HCT116 (cell line): ENCODE data around the gene PARVB. TPM values are rescaled to one million over a fixed set of nuclear protein-coding genes. Genes with fewer than 3 reads are reported as not detected.

ENCODE experiments used
- ATAC-seq: fragments of 200-7000 bp; cut with Tn5 transposase; 2 replicates; pipeline ENCODE4 v1.9.1; 2020; ENCODE audit warnings: mild to moderate bottlenecking, moderate library complexity
- BruUV-seq: library from RNA; stranded (reverse); fragments of 400-500 nt; replicated peaks from 2 replicates; lab custom pipeline; 2021; lab: Mats Ljungman, UMichigan
- CTCF ChIA-PET: fragments of 300-600 bp; sonication (Branson Sonifier 250); formaldehyde crosslinking; loops from one replicate; lab custom pipeline; 2021; ENCODE audit warnings: antibody characterized with exemption; lab: Charles Lee
- POLR2A ChIA-PET: fragments of 300-600, 350-600 bp; sonication (Branson Sonifier 250); formaldehyde crosslinking; loops from one replicate; lab custom pipeline; 2021; ENCODE audit warnings: antibody characterized with exemption; lab: Charles Lee
- RAD21 ChIA-PET, 2 experiments: fragments of 300-600 bp; sonication (Branson Sonifier 250); formaldehyde crosslinking; loops; one replicate each; lab custom pipeline; 2023; ENCODE audit warnings: low total read pairs in 2 of 2; ENCODE audit not compliant: uncharacterized antibody in 2 of 2, unreplicated experiment in 2 of 2, low non-redundant PET in 1 of 2; lab: Charles Lee
- DNase-seq: peaks from one replicate; pipeline ENCODE4 v3.0.0-alpha.2; 2010; ENCODE audit warnings: low read depth, low spot score
- H2AFZ ChIP-seq: fragments of 200-600 bp; shearing (Covaris generic), sonication (generic); 2 replicates; pipeline ENCODE4 v1.6.1; 2017; ENCODE audit warnings: low read depth, mixed run types, mixed read lengths, antibody characterized with exemption, low read length; ENCODE audit not compliant: poor library complexity, severe bottlenecking
- H3K27ac ChIP-seq: 2 replicates; pipeline ENCODE4 v1.5.1; 2012; ENCODE audit warnings: low read depth, low read length
- H3K27me3 ChIP-seq: fragments of 200-600 bp; sonication (generic); 2 replicates; pipeline ENCODE4 v1.6.1; 2016; ENCODE audit warnings: mixed run types, low read length, mixed read lengths; ENCODE audit not compliant: insufficient read depth
- H3K36me3 ChIP-seq, 2 experiments: fragments of 200-500 bp in 1 of 2; fragments of 200-600 bp in 1 of 2; sonication (Bioruptor generic) in 1 of 2; sonication (generic) in 1 of 2; 2 replicates each; pipeline versions ENCODE4 v1.5.1 to v1.6.1; 2014 to 2016; ENCODE audit warnings: low read length in 2 of 2, inconsistent platforms in 1 of 2, mixed read lengths in 1 of 2, mixed run types in 1 of 2; ENCODE audit not compliant: insufficient read depth in 2 of 2, control insufficient read depth in 1 of 2
- H3K4me1 ChIP-seq, 2 experiments: fragments of 200-600 bp in 1 of 2; sonication (generic) in 1 of 2; 2 replicates each; pipeline versions ENCODE4 v1.5.1 to v1.6.1; 2012 to 2017; ENCODE audit warnings: low read length in 2 of 2, inconsistent platforms in 1 of 2, mild to moderate bottlenecking in 1 of 2, mixed read lengths in 1 of 2, mixed run types in 1 of 2, moderate library complexity in 1 of 2; ENCODE audit not compliant: insufficient read depth in 2 of 2, control insufficient read depth in 1 of 2
- H3K4me2 ChIP-seq: fragments of 200-600 bp; sonication (generic); 2 replicates; pipeline ENCODE4 v1.6.1; 2017; ENCODE audit warnings: mixed run types, low read length, mixed read lengths
- H3K4me3 ChIP-seq, 2 experiments: fragments of 200-600 bp in 1 of 2; sonication (generic) in 1 of 2; replicated peaks in 1 of 2; 2 replicates each; pipeline ENCODE4 v1.5.1; 2011 to 2016; ENCODE audit warnings: low read length in 2 of 2, control low read depth in 1 of 2, low read depth in 1 of 2, mild to moderate bottlenecking in 1 of 2, mixed read lengths in 1 of 2, mixed run types in 1 of 2
- H3K79me2 ChIP-seq: fragments of 200-600 bp; sonication (generic); 2 replicates; pipeline ENCODE4 v1.6.1; 2017; ENCODE audit warnings: mild to moderate bottlenecking, mixed run types, low read length, moderate library complexity, mixed read lengths; ENCODE audit not compliant: insufficient read depth
- H3K9ac ChIP-seq: fragments of 200-600 bp; sonication (generic); 2 replicates; pipeline ENCODE4 v1.6.1; 2016; ENCODE audit warnings: low read length, mixed read lengths
- H3K9me2 ChIP-seq: fragments of 200-600 bp; sonication (generic), shearing (Covaris generic); 2 replicates; pipeline ENCODE4 v1.6.1; 2017; ENCODE audit warnings: mixed run types, mild to moderate bottlenecking, moderate library complexity; ENCODE audit not compliant: insufficient read depth
- H3K9me3 ChIP-seq, 2 experiments: fragments of 200-500 bp in 1 of 2; fragments of 200-600 bp in 1 of 2; sonication (Bioruptor generic) in 1 of 2; sonication (generic) in 1 of 2; 2 replicates each; pipeline ENCODE4 v1.6.1; 2014 to 2017; ENCODE audit warnings: low read length in 2 of 2, mixed read lengths in 2 of 2, inconsistent platforms in 1 of 2, low read depth in 1 of 2, mild to moderate bottlenecking in 1 of 2, mixed run types in 1 of 2, moderate library complexity in 1 of 2; ENCODE audit not compliant: control insufficient read depth in 1 of 2, insufficient read depth in 1 of 2
- H4K20me1 ChIP-seq: fragments of 200-600 bp; sonication (generic), shearing (Covaris generic); 2 replicates; pipeline ENCODE4 v1.6.1; 2017; ENCODE audit warnings: mixed run types, mild to moderate bottlenecking, moderate library complexity; ENCODE audit not compliant: insufficient read depth
- ATF3 ChIP-seq: IDR thresholded peaks from 2 replicates; pipeline ENCODE4 v1.6.1; 2012
- CBX3 ChIP-seq: IDR thresholded peaks from 2 replicates; pipeline ENCODE4 v1.6.1; 2012; ENCODE audit warnings: low read depth
- CEBPB ChIP-seq: IDR thresholded peaks from 2 replicates; pipeline ENCODE4 v1.6.1; 2012; ENCODE audit warnings: low read depth
- CTCF ChIP-seq, 3 experiments: fragments of 200-600 bp in 1 of 3; sonication (generic) in 1 of 3; IDR thresholded peaks in 2 of 3; conservative IDR thresholded peaks in 1 of 3; 2 replicates each; pipeline ENCODE4 v1.5.1; 2012 to 2017; ENCODE audit warnings: low read depth in 2 of 3, low read length in 2 of 3, antibody characterized with exemption in 1 of 3, borderline replicate concordance in 1 of 3, control low read depth in 1 of 3, mild to moderate bottlenecking in 1 of 3, mixed read lengths in 1 of 3, mixed run types in 1 of 3, moderate library complexity in 1 of 3; ENCODE audit not compliant: insufficient read depth in 1 of 3
- EGR1 ChIP-seq: IDR thresholded peaks from 2 replicates; pipeline ENCODE4 v1.6.1; 2012; ENCODE audit warnings: low read depth
- EZH2 ChIP-seq: fragments of 200-600 bp; sonication (generic); IDR thresholded peaks from 2 replicates; pipeline ENCODE4 v1.6.1; 2017; ENCODE audit warnings: antibody characterized with exemption, mixed run types
- EZH2phosphoT487 ChIP-seq: fragments of 200-600 bp; IDR thresholded peaks from 2 replicates; pipeline ENCODE4 v1.6.1; 2018; ENCODE audit warnings: antibody characterized with exemption, borderline replicate concordance
- FOSL1 ChIP-seq: IDR thresholded peaks from 2 replicates; pipeline ENCODE4 v1.6.1; 2012; ENCODE audit warnings: low read depth
- JUND ChIP-seq: IDR thresholded peaks from 2 replicates; pipeline ENCODE4 v1.6.1; 2012
- POLR2A ChIP-seq: IDR thresholded peaks from 2 replicates; pipeline ENCODE4 v1.7.0; 2011; ENCODE audit warnings: borderline replicate concordance; ENCODE audit not compliant: insufficient read depth, insufficient read length; ENCODE audit errors: extremely low read depth
- POLR2AphosphoS5 ChIP-seq: IDR thresholded peaks from 2 replicates; pipeline ENCODE4 v1.6.1; 2011; ENCODE audit warnings: mild to moderate bottlenecking, low read depth, low read length, moderate library complexity
- REST ChIP-seq: IDR thresholded peaks from 2 replicates; pipeline ENCODE4 v1.6.1; 2012; ENCODE audit warnings: low read depth
- SIN3A ChIP-seq: IDR thresholded peaks from 2 replicates; pipeline ENCODE4 v1.6.1; 2012; ENCODE audit warnings: low read depth
- SP1 ChIP-seq: IDR thresholded peaks from 2 replicates; pipeline ENCODE4 v1.6.1; 2012; ENCODE audit warnings: low read depth
- SRF ChIP-seq: IDR thresholded peaks from 2 replicates; pipeline ENCODE4 v1.6.1; 2012; ENCODE audit warnings: low read depth
- TCF7L2 ChIP-seq: IDR thresholded peaks from 2 replicates; pipeline ENCODE4 v1.7.0; 2011; ENCODE audit warnings: borderline replicate concordance, inconsistent platforms; ENCODE audit not compliant: insufficient read depth, insufficient read length; ENCODE audit errors: extremely low read depth
- YY1 ChIP-seq: IDR thresholded peaks from 2 replicates; pipeline ENCODE4 v1.6.1; 2011; ENCODE audit warnings: low read length, low read depth, moderate library complexity, mild to moderate bottlenecking; ENCODE audit not compliant: insufficient replicate concordance; ENCODE audit errors: extremely low read depth
- ZFX ChIP-seq: fragments of 450-650 bp; IDR thresholded peaks from 2 replicates; pipeline ENCODE4 v1.6.1; 2017
- ZNF274 ChIP-seq: fragments of 200-500 bp; sonication (Bioruptor generic); IDR thresholded peaks from 2 replicates; pipeline ENCODE4 v1.6.1; 2014; ENCODE audit warnings: mild to moderate bottlenecking, low read depth, low read length, inconsistent platforms
- intact Hi-C: fragments of 100-400 bp; cut with micrococcal nuclease; formaldehyde crosslinking; loops from 2 replicates; pipeline ENCODE4 v1.10.0; 2022
- total RNA-seq: library from RNA; stranded (reverse); gene quantifications from one replicate; pipeline ENCODE4 v1.2.1, GENCODE V29; 2021; ENCODE audit not compliant: unreplicated experiment
- TF ChIP-seq, protein P1 (sequence below): IDR thresholded peaks from 2 replicates; pipeline ENCODE4 v1.6.1; 2012

The PARVB gene
- total RNA-seq, 1 experiment from 2014 or later: 21.4 TPM

- Histone ChIP-seq H3K9me2 (no peaks in the 10 kb centered on the region), H3K4me3 (no peak overlapping the region), H3K27me3 (no peaks in the 10 kb centered on the region), H3K36me3 (no peaks in the 10 kb centered on the region), H2AFZ (no peak overlapping the region), H4K20me1 (no peaks in the 10 kb centered on the region), H3K27ac (no peak overlapping the region), H3K9me3 (no peaks in the 10 kb centered on the region), H3K9ac (no peak overlapping the region), H3K4me2 (no peak overlapping the region), H3K79me2 (no peaks in the 10 kb centered on the region), H3K4me1 (no peaks in the 10 kb centered on the region)
- RAD21 ChIA-PET: no interaction called here
- ATAC-seq: no peak
- POLR2A ChIA-PET: no interaction called here
- TF ChIP-seq EZH2phosphoT487: no peak
- no peak for TF ChIP-seq EZH2
- TF ChIP-seq JUND: no peak
- TF ChIP-seq, protein P1, sequence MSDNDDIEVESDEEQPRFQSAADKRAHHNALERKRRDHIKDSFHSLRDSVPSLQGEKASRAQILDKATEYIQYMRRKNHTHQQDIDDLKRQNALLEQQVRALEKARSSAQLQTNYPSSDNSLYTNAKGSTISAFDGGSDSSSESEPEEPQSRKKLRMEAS: no peak
- no peak for TF ChIP-seq EGR1
- TF ChIP-seq FOSL1: no peak
- TF ChIP-seq SRF: no peak
- no peak for TF ChIP-seq TCF7L2
- TF ChIP-seq ZNF274: no peak
- TF ChIP-seq YY1: no peak
- TF ChIP-seq POLR2A: no peak
- no peak for TF ChIP-seq SP1
- TF ChIP-seq ATF3: no peak
- no peak for TF ChIP-seq CEBPB
- TF ChIP-seq ZFX: no peak
- TF ChIP-seq CBX3: no peak
- no peak for TF ChIP-seq SIN3A
- no peak for TF ChIP-seq REST
- no peak for TF ChIP-seq CTCF (IDR thresholded peaks at IDR 0.05 in 2 of 3, conservative IDR thresholded peaks at IDR 0.05 in 1 of 3; ENCODE audit: borderline replicate concordance in 1 of 3, insufficient read depth in 1 of 3, low read depth in 2 of 3, low read length in 2 of 3)
- no peak for TF ChIP-seq POLR2AphosphoS5
- CTCF ChIA-PET: interaction anchor here (3.1 kb wide), 1 partner anchor 9 kb away, joined by 8 read pairs; no protein-coding TSS in a partner anchor
- intact Hi-C loops: no loop called here
- no peak for DNase-seq
- BruUV-seq: no TSS peak
Measured at GRCh38 chr22:44071781-44072326, 47.8 kb downstream of the PARVB start.
